ENCODE results near the gene GSTO1.
"Not testable (repeated sequence)": the region's sequence is repeated elsewhere in the genome, so short reads cannot be mapped to it uniquely, and the experiment has no call there.

Gene GSTO1

DNA sequence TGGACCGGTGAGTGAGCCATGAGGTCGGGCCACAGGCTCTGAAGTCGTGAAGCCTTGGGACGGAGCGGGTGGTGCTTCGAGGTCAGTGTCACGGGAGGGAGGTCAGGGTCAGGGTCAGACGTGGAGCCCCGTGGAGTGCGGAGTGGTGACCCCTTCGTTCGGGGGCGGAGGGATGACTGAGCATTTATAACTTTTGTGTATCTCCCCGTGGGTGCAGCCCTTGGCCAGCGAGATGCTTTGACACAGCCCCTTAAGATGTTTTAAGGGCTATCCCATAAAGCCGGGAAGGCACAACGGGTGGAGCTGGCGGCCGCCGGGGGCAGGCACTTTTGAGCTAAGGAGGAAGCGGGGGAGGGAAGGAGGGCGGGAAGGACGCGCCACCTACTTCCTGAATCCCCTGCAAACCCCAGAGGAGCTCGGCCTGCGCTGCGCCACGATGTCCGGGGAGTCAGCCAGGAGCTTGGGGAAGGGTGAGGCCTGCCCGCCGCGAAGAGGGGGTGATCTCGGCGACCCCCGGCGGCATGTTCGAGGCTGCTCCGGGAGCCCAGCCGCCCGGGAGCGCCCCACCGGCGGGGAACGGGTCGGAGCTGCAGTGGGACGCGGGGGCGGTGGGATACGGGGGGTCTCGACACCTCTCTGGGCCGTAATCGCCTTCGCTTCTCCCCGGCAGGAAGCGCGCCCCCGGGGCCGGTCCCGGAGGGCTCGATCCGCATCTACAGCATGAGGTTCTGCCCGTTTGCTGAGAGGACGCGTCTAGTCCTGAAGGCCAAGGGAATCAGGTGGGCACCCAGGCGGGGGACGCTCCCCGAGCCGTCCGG is at the start of gene GSTO1:
Gene GSTO1, plus strand, starts transcription at position 400 of the 818 bp plus-strand sequence. Its CDS starts 37 bp downstream, at position 437.
- peak; percentile 4 for DNase-seq

- no peak for DNase-seq
Measured at GRCh38 chr10:104208730-104209129, 46.0 kb upstream of the GSTO1 start.

GRCh38 chr10:104209575-104210198 is 45.0 kb upstream of the GSTO1 start:
- peak; percentile 19 for DNase-seq

DNA sequence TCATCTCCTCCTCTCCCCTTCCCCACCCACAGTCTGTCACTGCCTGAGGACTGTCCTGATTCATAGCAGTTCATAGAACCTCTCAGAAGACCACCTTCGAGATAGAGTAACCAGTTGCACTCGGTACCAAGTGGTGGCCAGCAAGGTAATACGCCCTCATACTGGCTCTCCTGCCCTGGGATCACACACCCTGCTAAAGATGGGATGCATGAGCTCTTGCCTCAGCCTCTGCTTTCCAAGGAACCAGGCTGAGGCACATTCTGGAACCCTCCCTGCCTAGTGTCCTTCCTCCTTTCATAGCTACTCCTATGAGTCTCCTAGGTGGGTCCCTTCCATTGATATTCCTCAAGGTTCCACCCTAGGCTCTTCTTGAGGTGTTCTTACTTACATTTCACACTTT is 38.1 kb upstream of the GSTO1 start:
- DNase-seq: no peak

GRCh38 chr10:104218751-104219150 is 35.9 kb upstream of the GSTO1 start:
- DNase-seq: no peak

GRCh38 chr10:104220522-104220921 is 34.2 kb upstream of the GSTO1 start:
- no peak for DNase-seq

GRCh38 chr10:104223304-104223703 is 31.4 kb upstream of the GSTO1 start:
- DNase-seq: no peak

DNA sequence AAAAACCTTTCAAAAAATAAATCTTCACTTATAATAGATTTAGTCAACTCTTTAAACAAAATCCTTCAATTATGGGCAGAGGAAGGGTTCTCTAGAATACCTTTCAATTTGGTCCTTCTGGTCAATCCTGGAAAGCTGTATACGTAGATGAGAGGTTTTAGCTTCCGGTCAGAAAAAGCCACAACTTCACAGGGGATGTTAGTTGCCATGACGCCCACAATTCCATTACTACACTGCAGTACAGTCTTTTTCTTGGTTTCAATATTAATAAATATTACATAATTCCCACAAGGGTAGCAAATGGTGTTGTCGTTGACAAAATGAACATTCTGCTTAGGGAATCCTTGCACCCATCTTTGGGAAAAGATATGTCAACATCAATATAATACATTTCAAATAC is 24.2 kb upstream of the GSTO1 start:
- no peak for DNase-seq

DNA sequence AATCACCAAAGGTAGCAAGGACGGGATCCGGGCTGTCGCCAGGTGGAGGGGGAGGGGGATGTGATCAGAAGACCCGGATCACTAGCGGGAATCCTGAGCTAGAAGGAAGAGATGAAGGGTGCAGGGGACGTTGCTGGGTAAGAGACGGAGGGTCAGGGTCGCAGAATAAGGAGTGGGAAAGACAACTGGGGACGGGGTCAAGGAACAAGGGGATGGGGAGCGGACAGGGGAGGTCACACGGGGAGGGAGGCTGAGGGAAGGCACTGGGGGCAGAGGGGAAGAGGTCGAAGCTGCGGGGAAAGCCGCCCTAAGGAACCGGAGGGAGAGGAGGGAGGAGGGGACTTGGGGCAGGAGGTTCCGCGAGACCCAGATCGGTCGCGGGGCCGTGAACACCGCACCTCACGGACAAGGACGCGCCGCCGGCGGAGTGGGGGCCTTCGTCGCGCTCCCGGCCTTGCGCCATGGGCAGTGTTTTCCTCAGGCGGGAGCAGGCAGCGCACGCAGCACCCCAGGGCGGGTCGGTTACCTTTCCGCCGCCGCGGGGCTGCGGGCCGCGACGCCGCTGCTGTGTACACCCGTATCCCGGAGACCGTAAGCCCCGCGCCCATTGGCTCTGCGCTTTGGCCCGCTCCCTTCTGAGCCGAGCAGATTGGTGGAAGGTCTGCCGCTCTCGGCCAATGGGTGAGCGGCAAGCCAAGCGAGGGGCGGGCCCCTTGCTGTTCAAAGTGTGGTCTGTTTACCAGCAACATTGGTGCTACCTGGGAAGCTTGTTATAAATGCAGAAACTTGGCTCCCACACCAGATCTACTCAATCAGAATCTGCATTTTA is 22.7 kb upstream of the GSTO1 start, which contains the start of gene CFAP43:
Gene CFAP43, minus strand, starts transcription at position 581 of the 829 bp plus-strand sequence. Its CDS starts 118 bp downstream, at position 463.
- peak; percentile 85 for DNase-seq

- DNase-seq: no peak
Measured at GRCh38 chr10:104232613-104233102, 22.0 kb upstream of the GSTO1 start.

GRCh38 chr10:104233817-104234216 is 20.9 kb upstream of the GSTO1 start:
- DNase-seq: no peak

- no peak for DNase-seq
Measured at GRCh38 chr10:104234934-104235333, 19.8 kb upstream of the GSTO1 start.

- no peak for DNase-seq
Measured at GRCh38 chr10:104235801-104236200, 18.9 kb upstream of the GSTO1 start.

- DNase-seq: no peak
Measured at GRCh38 chr10:104240078-104240477, 14.6 kb upstream of the GSTO1 start.

- DNase-seq: no peak
Measured at GRCh38 chr10:104242545-104242944, 12.1 kb upstream of the GSTO1 start.

DNA sequence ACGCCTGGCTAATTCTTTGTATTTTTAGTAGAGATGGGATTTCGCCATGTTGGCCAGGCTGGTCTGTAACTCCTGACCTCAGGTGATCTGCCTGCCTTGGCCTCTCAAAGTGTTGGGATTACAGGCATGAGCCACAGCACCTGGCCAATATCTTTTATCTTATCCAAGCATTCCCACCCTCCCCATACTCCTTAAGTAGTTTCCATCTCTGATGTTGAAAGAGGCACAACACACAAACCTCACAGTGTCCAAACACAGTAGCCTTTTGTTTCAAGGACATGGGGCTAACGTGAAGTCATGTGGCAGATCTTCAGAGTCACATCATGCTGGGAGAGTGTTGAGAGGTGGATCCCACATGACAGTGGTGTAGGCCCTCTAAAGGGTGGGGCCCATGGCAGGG is 11.7 kb upstream of the GSTO1 start:
- not testable (repeated sequence) for DNase-seq

GRCh38 chr10:104243512-104243911 is 11.2 kb upstream of the GSTO1 start:
- DNase-seq: no peak

GRCh38 chr10:104245066-104245632 is 9.5 kb upstream of the GSTO1 start:
- no peak for DNase-seq

GRCh38 chr10:104246976-104247375 is 7.7 kb upstream of the GSTO1 start:
- DNase-seq: no peak

DNA sequence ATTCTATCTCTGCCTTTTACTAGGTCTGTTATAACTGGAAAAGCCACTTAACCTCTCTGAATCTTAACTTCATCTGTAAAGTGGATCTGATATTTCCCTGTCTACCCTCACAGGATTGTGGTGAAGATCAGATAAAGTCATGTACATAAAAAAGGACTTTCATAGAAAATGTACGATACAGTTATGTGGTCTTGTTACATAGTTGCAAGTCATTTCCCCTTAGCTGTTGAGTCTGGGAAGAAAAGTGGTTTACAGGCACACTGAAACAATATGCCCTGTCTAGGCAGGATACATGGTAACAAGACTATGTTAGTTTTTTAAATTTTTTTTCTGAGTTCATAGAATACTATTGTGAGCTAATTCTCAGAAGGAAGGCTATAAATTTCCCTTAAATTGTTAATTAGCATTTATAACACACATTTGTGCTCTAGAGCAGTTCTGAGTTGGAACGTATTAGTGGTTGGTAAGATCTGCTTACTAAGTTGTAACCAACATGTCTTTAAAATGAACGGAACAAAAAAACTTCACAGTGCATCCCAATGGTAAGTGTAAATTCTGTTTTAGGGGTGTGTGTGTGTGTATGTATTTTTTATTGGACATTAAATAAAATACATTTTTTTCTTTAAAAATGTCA is 7.1 kb upstream of the GSTO1 start:
- DNase-seq: no peak

GRCh38 chr10:104248931-104249330 is 5.8 kb upstream of the GSTO1 start:
- not testable (repeated sequence) for DNase-seq

DNA sequence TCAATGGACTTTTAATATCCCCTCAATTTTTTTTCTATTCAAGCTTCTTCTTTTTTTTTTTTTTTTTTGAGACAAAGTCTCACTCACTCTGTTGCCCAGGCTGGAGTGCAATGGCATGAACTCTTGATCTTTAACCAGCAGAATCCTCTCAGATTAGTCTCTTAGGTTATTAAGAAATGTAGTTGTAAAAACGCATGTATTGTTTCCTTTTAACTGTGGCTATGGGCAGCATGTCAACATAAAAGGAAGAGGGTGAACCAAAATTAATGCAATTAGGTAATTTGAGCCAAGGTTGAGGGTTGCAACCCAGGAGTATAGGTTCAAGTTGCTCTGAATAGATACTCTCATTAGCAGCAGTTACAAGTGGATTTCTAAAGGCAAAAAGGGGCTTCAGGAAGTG is 4.3 kb upstream of the GSTO1 start:
- no peak for DNase-seq

All from NCI-H2227 treated with DMSO at 0.1 percent for 48 hours (cell line).